Measurements from ENCODE around the gene HSD17B14. TPM values are rescaled to one million over a fixed set of nuclear protein-coding genes. Genes with fewer than 3 reads are reported as not detected.

HSD17B14 gene
- 4.0 and 4.6 TPM in 2 replicates for total RNA-seq

DNA sequence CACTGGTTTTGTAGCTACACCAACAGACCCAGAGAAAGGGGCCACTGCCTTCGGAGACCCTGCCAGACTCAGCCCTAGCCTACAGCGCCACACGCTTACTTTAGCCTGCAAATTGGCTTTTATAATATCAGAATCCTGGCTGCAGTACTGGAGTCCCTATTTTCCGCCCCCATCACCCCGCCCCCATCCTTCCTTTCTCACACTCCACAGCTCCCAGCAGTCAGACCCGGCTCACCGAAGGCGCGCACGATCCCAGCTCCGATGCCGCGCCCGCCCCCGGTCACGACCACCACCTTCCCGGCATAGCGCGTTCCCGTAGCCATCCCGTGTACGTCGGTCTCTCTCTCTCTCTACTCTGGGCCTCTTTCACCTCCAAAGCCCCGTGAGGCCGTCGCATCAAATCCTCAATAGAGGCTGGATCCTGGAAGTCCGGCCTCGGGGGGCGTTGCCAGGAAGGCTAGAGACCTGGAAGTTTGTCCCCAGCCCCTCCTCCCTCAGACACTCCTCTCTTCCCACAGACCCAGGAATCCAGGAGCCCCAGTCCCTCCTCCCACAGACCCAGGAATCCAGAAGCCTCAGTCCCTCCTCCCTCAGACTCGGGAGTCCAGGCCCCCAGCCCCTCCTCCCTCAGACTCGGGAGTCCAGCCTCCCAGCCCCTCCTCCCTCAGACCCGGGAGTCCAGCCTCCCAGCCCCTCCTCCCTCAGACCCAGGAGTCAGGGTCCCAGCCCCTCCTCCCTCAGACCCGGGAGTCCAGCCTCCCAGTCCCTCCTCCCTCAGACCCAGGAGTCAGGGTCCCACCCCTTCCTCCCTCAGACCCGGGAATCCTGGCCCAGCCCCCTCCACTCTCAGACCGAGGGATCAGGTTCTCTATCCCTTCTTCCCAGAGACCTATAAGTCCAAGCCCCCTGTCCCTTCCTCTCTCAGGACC, at the start of gene HSD17B14:
HSD17B14 (minus strand) TSS at position 403 of the 929 bp plus-strand sequence; CDS start at position 323, 80 bp downstream.

DNA sequence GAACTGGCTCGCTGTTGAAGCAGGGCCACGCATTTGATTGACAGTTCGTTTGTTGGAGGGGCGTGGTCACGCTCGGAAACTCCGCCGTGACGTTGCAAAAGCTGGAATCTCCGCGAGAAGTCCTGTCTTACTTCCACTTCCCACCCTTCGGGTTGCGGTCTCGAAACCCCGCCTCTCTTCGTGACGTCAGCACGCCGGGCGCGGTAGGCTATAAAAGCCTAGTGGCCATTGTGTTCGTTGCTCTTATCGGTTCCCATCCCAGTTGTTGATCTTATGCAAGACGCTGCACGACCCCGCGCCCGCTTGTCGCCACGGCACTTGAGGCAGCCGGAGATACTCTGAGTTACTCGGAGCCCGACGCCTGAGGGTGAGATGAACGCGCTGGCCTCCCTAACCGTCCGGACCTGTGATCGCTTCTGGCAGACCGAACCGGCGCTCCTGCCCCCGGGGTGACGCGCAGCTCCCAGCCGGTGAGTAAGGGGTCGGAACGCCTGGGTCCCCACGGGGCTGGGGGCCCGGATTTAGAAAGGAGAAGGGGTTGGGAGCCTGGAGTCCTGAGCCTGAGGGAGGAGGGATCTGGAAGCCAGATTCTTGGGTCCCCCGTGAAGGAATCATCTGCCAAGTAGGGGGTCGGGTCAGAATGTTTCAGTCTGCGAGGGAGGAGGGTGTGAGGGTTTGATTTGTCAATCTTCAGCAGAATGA, 36.0 kb upstream of the HSD17B14 start, which contains the start of gene PPP1R15A:
PPP1R15A (plus strand) TSS at position 240 of the 702 bp plus-strand sequence. CDS start 813 bp downstream, outside the sequence.

DNA sequence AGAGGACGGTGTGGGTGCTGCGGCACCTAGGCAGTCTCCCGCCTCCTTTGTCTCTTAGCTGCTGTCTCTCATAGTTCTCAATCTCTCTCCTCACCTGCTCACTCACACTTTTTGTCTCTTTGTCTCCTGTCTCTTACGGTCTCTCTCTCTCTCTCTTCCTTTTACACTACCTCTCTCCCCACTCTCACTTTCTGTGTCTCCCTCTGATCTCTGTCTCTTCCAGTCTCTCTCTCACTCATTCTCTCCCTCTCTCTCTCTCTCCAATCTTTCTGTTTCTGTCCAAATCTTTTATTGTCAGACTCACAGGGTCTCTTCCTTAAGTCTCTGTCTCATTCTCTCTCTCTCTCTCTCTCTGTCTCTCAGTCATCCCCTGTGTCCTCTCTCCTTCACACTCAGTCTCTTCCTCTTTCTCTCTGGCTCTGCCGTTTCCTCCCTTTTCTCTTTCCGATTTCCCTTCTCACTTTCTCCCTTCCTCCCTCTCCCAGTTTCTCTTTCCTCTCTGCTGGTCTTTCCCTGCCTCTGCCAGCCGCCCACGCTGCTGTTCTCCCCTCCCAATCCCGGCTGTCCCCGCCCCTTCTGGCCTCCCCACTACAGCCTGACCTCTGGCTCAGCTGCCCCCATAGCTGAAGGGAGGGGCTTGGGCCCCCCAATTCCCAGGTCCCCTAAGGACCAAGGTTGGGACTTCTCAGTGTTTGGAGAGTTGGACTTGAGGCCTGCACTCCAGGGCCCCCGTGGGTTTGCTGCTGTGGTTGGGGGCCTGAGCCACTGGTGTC, 32.0 kb upstream of the HSD17B14 start, which contains the start of gene PLEKHA4:
PLEKHA4 (minus strand) TSS at position 504 of the 773 bp plus-strand sequence. CDS start 997 bp downstream, outside the sequence.

Other genes starting within 250 kb of the HSD17B14 start
- gene SPACA4, start 229.7 kb downstream of the HSD17B14 start, total RNA-seq: not detected in 2 replicates
- 0.26 TPM in 1 of 2 replicates, not detected in the other for gene FAM83E, start 221.4 kb downstream of the HSD17B14 start, total RNA-seq
- gene RPL18, start 217.3 kb downstream of the HSD17B14 start, total RNA-seq: 3,283 and 3,843 TPM in 2 replicates
- 9.2 and 12.9 TPM in 2 replicates for gene SPHK2, start 217.0 kb downstream of the HSD17B14 start, total RNA-seq
- 1.2 and 33.1 TPM in 2 replicates for gene DBP, start 199.1 kb downstream of the HSD17B14 start, total RNA-seq
- 1.3 and 4.6 TPM in 2 replicates for gene CA11, start 190.3 kb downstream of the HSD17B14 start, total RNA-seq
- gene NTN5, start 163.5 kb downstream of the HSD17B14 start, total RNA-seq: 0.72 TPM in 1 of 2 replicates, not detected in the other
- gene FUT2, start 140.5 kb downstream of the HSD17B14 start, total RNA-seq: 0.13 TPM in 1 of 2 replicates, not detected in the other
- 0.56 and 1.6 TPM in 2 replicates for gene MAMSTR, start 116.8 kb downstream of the HSD17B14 start, total RNA-seq
- gene RASIP1, start 95.9 kb downstream of the HSD17B14 start, total RNA-seq: 3.4 and 8.3 TPM in 2 replicates
- gene IZUMO1, start 89.6 kb downstream of the HSD17B14 start, total RNA-seq: 0.56 TPM in 1 of 2 replicates, not detected in the other
- gene FUT1, start 83.8 kb downstream of the HSD17B14 start, total RNA-seq: 0.39 TPM in 1 of 2 replicates, not detected in the other
- gene FGF21, start 81.0 kb downstream of the HSD17B14 start, total RNA-seq: not detected in 2 replicates
- 54.6 and 56.7 TPM in 2 replicates for gene BCAT2, start 25.5 kb downstream of the HSD17B14 start, total RNA-seq
- gene PLEKHA4, start 32.1 kb upstream of the HSD17B14 start, total RNA-seq: 18.4 and 23.8 TPM in 2 replicates
- 34.5 and 39.9 TPM in 2 replicates for gene PPP1R15A, start 35.9 kb upstream of the HSD17B14 start, total RNA-seq
- not detected in 2 replicates for gene TULP2, start 62.3 kb upstream of the HSD17B14 start, total RNA-seq
- gene NUCB1, start 63.8 kb upstream of the HSD17B14 start, total RNA-seq: 337 and 467 TPM in 2 replicates
- 0.16 TPM in 1 of 2 replicates, not detected in the other for gene DHDH, start 97.2 kb upstream of the HSD17B14 start, total RNA-seq
- 111 and 161 TPM in 2 replicates for gene BAX, start 118.4 kb upstream of the HSD17B14 start, total RNA-seq
- 4,137 and 8,306 TPM in 2 replicates for gene FTL, start 128.8 kb upstream of the HSD17B14 start, total RNA-seq
- 47.3 and 78.4 TPM in 2 replicates for gene GYS1, start 156.8 kb upstream of the HSD17B14 start, total RNA-seq
- 111 and 241 TPM in 2 replicates for gene RUVBL2, start 157.4 kb upstream of the HSD17B14 start, total RNA-seq
- gene LHB, start 180.6 kb upstream of the HSD17B14 start, total RNA-seq: 0.52 and 1.2 TPM in 2 replicates
- 1.3 TPM in 1 of 2 replicates, not detected in the other for gene CGB3, start 187.8 kb upstream of the HSD17B14 start, total RNA-seq
- gene CGB2, start 195.4 kb upstream of the HSD17B14 start, total RNA-seq: not detected in 2 replicates
- gene CGB1, start 200.4 kb upstream of the HSD17B14 start, total RNA-seq: not detected in 2 replicates
- gene CGB5, start 207.4 kb upstream of the HSD17B14 start, total RNA-seq: 12.3 TPM in 1 of 2 replicates, not detected in the other
- 0.91 TPM in 1 of 2 replicates, not detected in the other for gene CGB8, start 212.6 kb upstream of the HSD17B14 start, total RNA-seq
- gene CGB7, start 221.3 kb upstream of the HSD17B14 start, total RNA-seq: 0.40 and 2.7 TPM in 2 replicates
- gene NTF4, start 228.3 kb upstream of the HSD17B14 start, total RNA-seq: not detected in 2 replicates
- not detected in 2 replicates for gene KCNA7, start 236.2 kb upstream of the HSD17B14 start, total RNA-seq
- 119 and 145 TPM in 2 replicates for gene SNRNP70, start 249.0 kb upstream of the HSD17B14 start, total RNA-seq